ENCODE data around the gene TGFBR3. TPM values are rescaled to one million over a fixed set of nuclear protein-coding genes. Genes with fewer than 3 reads are reported as not detected.
A peak's percentile ranks its signal among the peaks of the same experiment; 100 is the strongest.

The TGFBR3 gene
- total and polyA plus RNA-seq, 9 of the 15 experiments (the other 6 are each of a cell fraction or from before 2014, with no cell fraction given): 3.6 to 32.4 (median 15.6) TPM

- no peak for TF ChIP-seq ZNF609 (CRISPR knock-in tag; IDR thresholded peaks at IDR 0.05; ENCODE audit: borderline replicate concordance)
- no peak for TF ChIP-seq TARDBP (IDR thresholded peaks at IDR 0.05)
- TF ChIP-seq BDP1 (IDR thresholded peaks at IDR 0.05; ENCODE audit: insufficient read depth, insufficient read length): no peak
- no peak for TF ChIP-seq EZH2 (IDR thresholded peaks at IDR 0.05; ENCODE audit: borderline replicate concordance, low read depth, low read length)
- TF ChIP-seq HNRNPLL (IDR thresholded peaks at IDR 0.05; ENCODE audit: low read depth, low read length, poor library complexity, severe bottlenecking): no peak
- no peak for TF ChIP-seq ZNF133 (CRISPR knock-in tag; IDR thresholded peaks at IDR 0.05)
- TF ChIP-seq USF1 (CRISPR knock-in tag; IDR thresholded peaks at IDR 0.05): peak; percentile 39; the same call in 1 of the 2 replicates
- 0 out of 2 replicates have a peak, but pooled peaks have one; percentile 3 for TF ChIP-seq USF2 (CRISPR knock-in tag; IDR thresholded peaks at IDR 0.05)
- no peak for TF ChIP-seq E2F5 (CRISPR knock-in tag; IDR thresholded peaks at IDR 0.05)
- TF ChIP-seq KDM5B (IDR thresholded peaks at IDR 0.05; ENCODE audit: insufficient replicate concordance, low read depth, low read length): no peak
- no peak for TF ChIP-seq TBP (optimal IDR thresholded peaks at IDR 0.05; ENCODE audit: low read depth, low read length)
- no peak for TF ChIP-seq SIRT6 (IDR thresholded peaks at IDR 0.05; ENCODE audit: low read depth, low read length)
- TF ChIP-seq MAX (CRISPR knock-in tag; IDR thresholded peaks at IDR 0.05): no peak
- peak; percentile 25; the same call in 1 of the 2 replicates for TF ChIP-seq FOXJ2 (tag; IDR thresholded peaks at IDR 0.05)
- TF ChIP-seq DDX20 (tag; IDR thresholded peaks at IDR 0.05; ENCODE audit: low read depth): no peak
- no peak for TF ChIP-seq HNRNPUL1 (IDR thresholded peaks at IDR 0.05; ENCODE audit: low read length)
Measured at GRCh38 chr1:91655912-91656449, 230.0 kb downstream of the TGFBR3 start (continued).
